Psoas muscle (tissue), 8 donors: ENCODE measurements around the gene WDR64. TPM values are rescaled to one million over a fixed set of nuclear protein-coding genes. Genes with fewer than 3 reads are reported as not detected.

Source experiments
- ATAC-seq, 4 donors: fragments of 200-7000 bp; cut with Tn5 transposase; one replicate each; pipeline ENCODE4 v1.9.1; 2020; ENCODE audit warnings: moderate library complexity in 3 of 4, mild to moderate bottlenecking in 2 of 4
- DNase-seq, 2 donors: peaks; one replicate each; pipeline ENCODE4 v3.0.0-alpha.2; 2020
- H3K27ac ChIP-seq: fragments of 200-600 bp; one replicate; pipeline ENCODE4 v1.8.0; 2022
- H3K27me3 ChIP-seq, 3 donors: fragments of 200-600 bp in 1 of 3; one replicate each; pipeline versions ENCODE4 v1.6.1 to v1.8.0; 2013 to 2022; ENCODE audit warnings: low read length in 2 of 3, mild to moderate bottlenecking in 2 of 3, moderate library complexity in 1 of 3; ENCODE audit not compliant: insufficient read depth in 3 of 3
- H3K36me3 ChIP-seq, 2 donors: fragments of 200-600 bp in 1 of 2; one replicate each; pipeline versions ENCODE4 v1.6.1 to v1.8.0; 2013 to 2022; ENCODE audit warnings: low read depth in 1 of 2, mild to moderate bottlenecking in 1 of 2, moderate library complexity in 1 of 2; ENCODE audit not compliant: insufficient read depth in 1 of 2
- H3K4me1 ChIP-seq: fragments of 200-600 bp; one replicate; pipeline ENCODE4 v1.8.0; 2022
- H3K4me3 ChIP-seq: fragments of 200-600 bp; one replicate; pipeline ENCODE4 v1.8.0; 2022; ENCODE audit warnings: mild to moderate bottlenecking
- H3K9me3 ChIP-seq: fragments of 200-600 bp; one replicate; pipeline ENCODE4 v1.8.0; 2022
- CTCF ChIP-seq: fragments of 200-600 bp; IDR thresholded peaks from one replicate; pipeline ENCODE4 v1.8.0; 2022; ENCODE audit warnings: antibody characterized with exemption
- WGBS, 3 donors: extraction: QIAGEN DNeasy Blood & Tissue Kit; methylation state at CpG; one replicate each; pipeline versions ENCODE4 v1.1.6 to v1.1.7; 2013; 5-methylcytosine and 5-hydroxymethylcytosine counted together
- intact Hi-C, 2 donors: fragments of 100-400 bp; cut with DNase I; formaldehyde crosslinking; loops; one replicate each; pipeline versions ENCODE4 v1.11.0 to v1.14.2; 2022
- polyA plus RNA-seq, 3 donors: library from polyadenylated mRNA; stranded (reverse); fragments of 200-250 nt; gene quantifications; one replicate each; pipeline ENCODE4 v1.2.3, GENCODE V29; 2013
- total RNA-seq, 4 donors: library from RNA; stranded (reverse); fragmentation: NEBNext Ultra II Directional in 2 of 4; extraction: Animal tissue kit (Norgen Biotek cat#: 25700) in 2 of 4; gene quantifications; one replicate each; pipeline versions ENCODE4 v1.2.1 to v1.2.4, GENCODE V29; 2021 to 2023
- donor health status: healthy with polysubstance abuse.
- donor health status: DM: no; HTN: no; CAD: no; lungs with moderate emphysema.
- donor health status: Bipolar disorder and iron deficiency.
- donor health status: healthy.
- donor health status: DM: yes; HTN: yes; CAD: no.
- donor health status: DM: no; HTN: no; CAD: no.
- donor health status: DM: no; HTN: no; CAD: no.
- donor health status: DM: yes; HTN: yes; CAD: no.

Gene WDR64
- total and polyA plus RNA-seq, 7 donors: not detected

DNA sequence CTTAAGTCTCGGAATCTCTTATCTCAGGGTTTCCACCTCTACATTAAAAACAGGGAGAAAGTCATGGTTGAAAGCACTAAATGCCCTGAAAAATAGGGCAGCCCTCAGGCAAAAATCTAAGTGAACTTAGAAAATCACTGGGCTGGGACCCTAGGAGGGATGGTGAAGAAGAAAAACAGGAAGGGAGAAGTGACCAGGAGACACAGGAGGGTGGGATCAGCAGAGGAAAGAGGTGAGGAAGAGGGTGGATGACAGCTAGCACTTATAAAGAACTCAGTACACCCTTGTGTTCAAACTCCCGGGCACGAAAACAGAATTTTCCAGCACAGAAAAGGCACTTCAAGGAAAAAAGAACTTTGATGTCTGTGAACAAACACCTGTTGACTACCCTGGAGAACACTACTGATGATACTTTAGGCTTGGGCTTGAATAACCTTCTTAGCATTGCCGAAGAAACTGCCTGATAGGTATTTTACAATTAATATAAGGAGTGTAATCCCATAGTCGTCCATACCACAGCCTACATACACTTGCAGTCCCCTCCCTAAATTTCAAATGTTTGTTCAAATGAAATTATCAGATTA, 13.9 kb upstream of the WDR64 start:
- TF ChIP-seq CTCF: no peak
- Histone ChIP-seq H3K4me1 (peaks cover 8% of the 10 kb centered on the region), H3K27me3 (no peaks in the 10 kb centered on the region), H3K36me3 (peaks cover 0 to 6% of the 10 kb centered on the region in 2 donors), H3K27ac (no peak overlapping the region), H3K4me3 (no peak overlapping the region), H3K9me3 (no peaks in the 10 kb centered on the region)
- DNase-seq (no peak), ATAC-seq (no peak)
- 79 to 88% (median 86%) methylated on average over 5 of the region's 5 CpGs for WGBS, 3 donors
- intact Hi-C loops: no loop called here

GRCh38 chr1:241638909-241639622, 13.0 kb upstream of the WDR64 start:
- no peak for TF ChIP-seq CTCF

DNA sequence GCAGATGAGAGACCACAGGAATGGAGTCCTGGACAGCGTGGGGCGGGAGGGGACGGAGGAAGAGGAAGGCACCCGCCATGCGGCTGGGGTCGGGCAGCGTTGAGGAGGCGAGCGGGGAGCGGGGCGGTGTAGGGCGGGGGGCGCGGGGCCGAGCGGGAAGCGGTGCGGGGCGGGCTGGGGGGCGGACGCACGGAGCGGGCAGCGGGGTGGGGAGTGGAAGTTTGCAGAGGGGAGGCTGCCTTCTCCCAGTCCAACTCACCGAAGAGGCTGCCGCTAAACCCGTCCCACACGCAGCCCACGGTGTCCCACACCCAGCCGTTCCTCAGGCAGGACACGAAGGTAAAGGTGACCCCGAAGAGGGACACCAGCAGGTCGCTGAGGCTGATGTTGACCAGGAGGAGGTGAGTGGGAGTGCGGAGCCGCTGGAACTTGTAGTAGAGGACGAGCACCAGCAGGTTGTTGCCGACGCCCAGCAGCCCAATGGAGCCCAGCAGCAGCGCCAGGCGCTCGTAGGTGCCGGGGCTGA, 12.4 kb upstream of the WDR64 start:
- TF ChIP-seq CTCF: no peak
- H3K27me3 ChIP-seq: no peaks in the 10 kb centered on the region
- peak; percentile 4 to 26 (median 20) for ATAC-seq
- peaks cover 0 to 6% of the 10 kb centered on the region in 2 donors for H3K36me3 ChIP-seq
- peak; percentile 25 to 52 for DNase-seq
- 1 to 2% (median 1%) methylated on average over 22 to 42 of the region's 42 CpGs for WGBS, 3 donors
- H3K9me3 ChIP-seq: no peaks in the 10 kb centered on the region
- H3K4me3 ChIP-seq: peak overlapping the region; percentile 85
- peaks cover 8% of the 10 kb centered on the region for H3K4me1 ChIP-seq
- peak overlapping the region; percentile 77 for H3K27ac ChIP-seq
- intact Hi-C loops: loop anchor here (5.0 to 10.0 kb wide), 3 partner anchors 122 to 208 kb away; partner anchors contain the start of genes EXO1 (in 2 of the 2) and FH (in 1 of the 2)

More at GRCh38 chr1:241638909-241639622, 13.0 kb upstream of the WDR64 start:
- Histone ChIP-seq H3K4me1 (peaks cover 8% of the 10 kb centered on the region), H3K27ac (no peak overlapping the region), H3K4me3 (peak overlapping the region; percentile 85), H3K36me3 (peaks cover 0 to 6% of the 10 kb centered on the region in 2 donors), H3K27me3 (no peaks in the 10 kb centered on the region), H3K9me3 (no peaks in the 10 kb centered on the region)
- no peak for DNase-seq
- no peak for ATAC-seq
- 11 to 14% (median 11%) methylated on average over 11 of the region's 11 CpGs for WGBS, 3 donors
- intact Hi-C loops: no loop called here

DNA sequence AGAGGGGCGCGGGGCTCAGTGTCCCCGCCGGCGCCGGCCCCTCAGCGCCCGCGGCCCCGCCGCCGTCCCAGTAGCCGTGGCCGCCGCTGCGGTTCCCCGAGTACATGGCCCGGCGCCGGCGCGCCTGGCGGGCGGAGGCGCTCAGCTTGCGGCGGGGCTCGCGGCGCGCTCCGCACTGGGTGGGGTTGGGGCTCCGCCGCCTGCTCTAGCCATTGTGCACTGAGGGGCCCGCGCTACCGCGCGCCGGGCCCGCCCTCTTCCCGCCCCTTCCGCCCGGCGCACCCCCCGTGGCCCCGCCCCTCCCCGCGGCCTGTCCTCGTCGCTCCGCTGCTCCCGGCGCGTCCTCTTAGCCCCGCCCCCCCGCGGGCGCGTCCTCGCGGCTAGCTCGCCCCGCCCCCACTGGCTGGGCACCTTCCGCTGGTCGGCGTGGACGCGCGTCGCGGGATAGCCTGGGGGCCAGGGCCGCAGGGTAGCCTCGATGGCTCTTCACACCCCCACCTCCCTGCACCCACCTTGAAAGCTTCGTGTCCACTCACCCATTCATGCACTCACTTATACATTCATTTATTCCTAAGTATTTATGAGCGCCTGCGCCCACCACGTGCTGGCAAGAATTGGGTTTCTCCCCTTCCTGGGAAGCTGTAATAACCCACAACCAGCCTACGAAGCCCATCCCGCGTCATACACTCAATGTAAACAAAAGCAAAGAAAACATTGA, 11.8 kb upstream of the WDR64 start, which contains the start of the genes CHML and OPN3:
TSS of gene CHML (minus strand) at position 221 of the 718 bp plus-strand sequence. CDS start 4,603 bp downstream, outside the sequence.
TSS of gene OPN3 (minus strand) at position 221 of the 718 bp plus-strand sequence. CDS start at position 106, 115 bp downstream.
- Histone ChIP-seq H3K27ac (peak within 1 kb of the TSS; percentile 77), H3K9me3 (no peaks in the 10 kb centered on the region), H3K4me3 (peak within 1 kb of the TSS; percentile 85), H3K4me1 (peaks cover 8% of the 10 kb centered on the region), H3K27me3 (no peaks in the 10 kb centered on the region), H3K36me3 (peaks cover 0 to 3% of the 10 kb centered on the region in 2 donors)
- intact Hi-C loops: loop anchor here (5.0 to 10.0 kb wide), 3 partner anchors 123 to 207 kb away; partner anchors contain the start of genes EXO1 (in 2 of the 2) and FH (in 1 of the 2)
- DNase-seq: peak; percentile 95 to 96
- WGBS, 3 donors: 5 to 10% (median 9%) methylated on average over 39 to 81 of the region's 81 CpGs
- peak; percentile 99 to 100 (median 99) for ATAC-seq
- TF ChIP-seq CTCF: no peak
